WTC11 (cell line): ENCODE measurements around the gene ZBP1. TPM values are rescaled to one million over a fixed set of nuclear protein-coding genes. Genes with fewer than 3 reads are reported as not detected.

ENCODE experiments used
- ATAC-seq: fragments of 200-7000 bp; cut with Tn5 transposase; 2 replicates; pipeline ENCODE4 v1.10.0; 2021; ENCODE audit warnings: mild to moderate bottlenecking, moderate library complexity
- CTCF ChIA-PET: fragments of 300-600 bp; sonication (Branson Sonifier 250); formaldehyde crosslinking; loops from one replicate; lab custom pipeline; 2021; ENCODE audit warnings: antibody characterized with exemption; lab: Charles Lee
- POLR2A ChIA-PET: fragments of 350-600 bp; sonication (Branson Sonifier 250); formaldehyde crosslinking; loops from one replicate; lab custom pipeline; 2021; ENCODE audit warnings: antibody characterized with exemption; lab: Charles Lee
- DNase-seq: peaks from one replicate; pipeline ENCODE4 v3.0.0; 2021; ENCODE audit warnings: low spot score
- H3K27ac Mint-ChIP-seq: 2 replicates; pipeline ENCODE4 v1.8.0; 2021; ENCODE audit warnings: mixed read lengths
- H3K27me3 Mint-ChIP-seq: 2 replicates; pipeline ENCODE4 v1.8.0; 2021; ENCODE audit warnings: low read depth, mild to moderate bottlenecking, moderate library complexity, mixed read lengths
- H3K36me3 Mint-ChIP-seq: 2 replicates; pipeline ENCODE4 v1.8.0; 2021; ENCODE audit warnings: mixed read lengths
- H3K4me1 Mint-ChIP-seq: 2 replicates; pipeline ENCODE4 v1.8.0; 2022; ENCODE audit warnings: mixed read lengths
- H3K4me3 Mint-ChIP-seq: 2 replicates; pipeline ENCODE4 v1.8.0; 2021; ENCODE audit warnings: mild to moderate bottlenecking, moderate library complexity, mixed read lengths
- H3K9me3 Mint-ChIP-seq: 2 replicates; pipeline ENCODE4 v1.8.0; 2021; ENCODE audit warnings: mixed read lengths
- FOXJ3 ChIP-seq: sonication (generic); formaldehyde crosslinking; IDR thresholded peaks from 2 replicates; pipeline ENCODE4 v1.9.0; 2021; ENCODE audit warnings: missing genetic modification reagents, mild to moderate bottlenecking, borderline replicate concordance
- GRHL2 ChIP-seq: fragments of 250-450 bp; sonication (Bioruptor Pico); IDR thresholded peaks from 2 replicates; pipeline ENCODE4 v1.8.0; 2022; ENCODE audit warnings: mild to moderate bottlenecking, moderate library complexity; ENCODE audit not compliant: insufficient replicate concordance, severe bottlenecking
- IRF1 ChIP-seq: sonication (generic); formaldehyde crosslinking; IDR thresholded peaks from 2 replicates; pipeline ENCODE4 v1.8.0; 2023; ENCODE audit warnings: missing genetic modification reagents
- RELA ChIP-seq: sonication (generic); formaldehyde crosslinking; IDR thresholded peaks from 2 replicates; pipeline ENCODE4 v1.8.1; 2022; ENCODE audit warnings: missing genetic modification reagents, mild to moderate bottlenecking, borderline replicate concordance
- RORB ChIP-seq: fragments of 250-450 bp; sonication (Bioruptor Pico); IDR thresholded peaks from 2 replicates; pipeline ENCODE4 v1.9.0; 2021; ENCODE audit warnings: mild to moderate bottlenecking
- STAT6 ChIP-seq: sonication (generic); formaldehyde crosslinking; conservative IDR thresholded peaks from 2 replicates; pipeline ENCODE4 v1.8.1; 2023; ENCODE audit warnings: mild to moderate bottlenecking, low read depth, missing genetic modification reagents, moderate library complexity
- USF2 ChIP-seq: sonication (generic); formaldehyde crosslinking; IDR thresholded peaks from 2 replicates; pipeline ENCODE4 v1.8.1; 2023; ENCODE audit warnings: mild to moderate bottlenecking, missing genetic modification reagents, moderate library complexity
- ZNF263 ChIP-seq: sonication (generic); formaldehyde crosslinking; IDR thresholded peaks from 2 replicates; pipeline ENCODE4 v1.8.1; 2022; ENCODE audit warnings: low read depth, mild to moderate bottlenecking, moderate library complexity, missing genetic modification reagents
- ZNF281 ChIP-seq: sonication (generic); formaldehyde crosslinking; IDR thresholded peaks from 2 replicates; pipeline ENCODE4 v1.8.0; 2023; ENCODE audit warnings: mild to moderate bottlenecking, missing genetic modification reagents
- ZNF396 ChIP-seq: fragments of 250-450 bp; sonication (Bioruptor Pico); IDR thresholded peaks from 2 replicates; pipeline ENCODE4 v1.8.0; 2021; ENCODE audit warnings: mild to moderate bottlenecking, moderate library complexity, borderline replicate concordance
- ZNF512 ChIP-seq: sonication (generic); formaldehyde crosslinking; IDR thresholded peaks from 2 replicates; pipeline ENCODE4 v1.8.1; 2022; ENCODE audit warnings: missing genetic modification reagents, borderline replicate concordance
- total RNA-seq: library from RNA; stranded (reverse); gene quantifications from 3 replicates; pipeline ENCODE4 v1.2.3, GENCODE V29; 2021
- TF ChIP-seq, protein P1 (sequence below): sonication (generic); formaldehyde crosslinking; IDR thresholded peaks from 2 replicates; pipeline ENCODE4 v1.8.0; 2022; ENCODE audit warnings: mild to moderate bottlenecking, missing genetic modification reagents
- TF ChIP-seq, protein P2 (sequence below): fragments of 250-450 bp; sonication (Bioruptor Pico); IDR thresholded peaks from 2 replicates; pipeline ENCODE4 v1.8.0; 2021; ENCODE audit warnings: mild to moderate bottlenecking
- TF ChIP-seq, protein P3 (sequence below): sonication (generic); formaldehyde crosslinking; IDR thresholded peaks from 2 replicates; pipeline ENCODE4 v1.8.1; 2022; ENCODE audit warnings: low read depth, mild to moderate bottlenecking, moderate library complexity, missing genetic modification reagents, borderline replicate concordance

Gene ZBP1
- total RNA-seq, 1 experiment from 2014 or later: not detected

- ChIA-PET POLR2A (no interaction called here), CTCF (interaction anchor here (1.6 kb wide), 1 partner anchor 13 kb away, joined by 3 read pairs; no protein-coding TSS in a partner anchor)
- TF ChIP-seq USF2 (CRISPR knock-in tag) (peak; percentile 63), FOXJ3 (CRISPR knock-in tag) (no peak)
- H3K27ac Mint-ChIP-seq: peak overlapping the region; percentile 91
- H3K4me3 Mint-ChIP-seq: no peak overlapping the region
- no peak for DNase-seq
- peaks cover 49% of the 10 kb centered on the region for H3K4me1 Mint-ChIP-seq
- H3K27me3 Mint-ChIP-seq: no peaks in the 10 kb centered on the region
- ATAC-seq: no peak
- no peaks in the 10 kb centered on the region; the same call in 1 of the 2 replicates for H3K36me3 Mint-ChIP-seq
- no peaks in the 10 kb centered on the region for H3K9me3 Mint-ChIP-seq
Observed at GRCh38 chr20:57667924-57668782, 47.9 kb upstream of the ZBP1 start.

- Mint-ChIP-seq H3K27ac (peak overlapping the region; percentile 74; the same call in 1 of the 2 replicates), H3K4me3 (no peak overlapping the region), H3K27me3 (no peaks in the 10 kb centered on the region), H3K9me3 (no peaks in the 10 kb centered on the region), H3K4me1 (peaks cover 50% of the 10 kb centered on the region), H3K36me3 (no peaks in the 10 kb centered on the region; the same call in 1 of the 2 replicates)
- DNase-seq (no peak), ATAC-seq (no peak)
- ChIA-PET POLR2A (no interaction called here), CTCF (interaction anchor here (1.2 kb wide), 1 partner anchor 12 kb away, joined by 3 read pairs; no protein-coding TSS in a partner anchor)
- TF ChIP-seq GRHL2 (CRISPR knock-in tag) (no peak), FOXJ3 (CRISPR knock-in tag) (no peak), IRF1 (CRISPR knock-in tag) (no peak), ZNF512 (CRISPR knock-in tag) (no peak), ZNF281 (CRISPR knock-in tag) (no peak), ZNF396 (no peak), RELA (CRISPR knock-in tag) (no peak), RORB (CRISPR knock-in tag) (no peak), STAT6 (CRISPR knock-in tag) (no peak), ZNF263 (CRISPR knock-in tag) (no peak)
- TF ChIP-seq, protein P1, sequence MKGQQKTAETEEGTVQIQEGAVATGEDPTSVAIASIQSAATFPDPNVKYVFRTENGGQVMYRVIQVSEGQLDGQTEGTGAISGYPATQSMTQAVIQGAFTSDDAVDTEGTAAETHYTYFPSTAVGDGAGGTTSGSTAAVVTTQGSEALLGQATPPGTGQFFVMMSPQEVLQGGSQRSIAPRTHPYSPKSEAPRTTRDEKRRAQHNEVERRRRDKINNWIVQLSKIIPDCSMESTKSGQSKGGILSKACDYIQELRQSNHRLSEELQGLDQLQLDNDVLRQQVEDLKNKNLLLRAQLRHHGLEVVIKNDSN: no peak
- TF ChIP-seq, protein P2, sequence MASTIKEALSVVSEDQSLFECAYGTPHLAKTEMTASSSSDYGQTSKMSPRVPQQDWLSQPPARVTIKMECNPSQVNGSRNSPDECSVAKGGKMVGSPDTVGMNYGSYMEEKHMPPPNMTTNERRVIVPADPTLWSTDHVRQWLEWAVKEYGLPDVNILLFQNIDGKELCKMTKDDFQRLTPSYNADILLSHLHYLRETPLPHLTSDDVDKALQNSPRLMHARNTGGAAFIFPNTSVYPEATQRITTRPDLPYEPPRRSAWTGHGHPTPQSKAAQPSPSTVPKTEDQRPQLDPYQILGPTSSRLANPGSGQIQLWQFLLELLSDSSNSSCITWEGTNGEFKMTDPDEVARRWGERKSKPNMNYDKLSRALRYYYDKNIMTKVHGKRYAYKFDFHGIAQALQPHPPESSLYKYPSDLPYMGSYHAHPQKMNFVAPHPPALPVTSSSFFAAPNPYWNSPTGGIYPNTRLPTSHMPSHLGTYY (CRISPR knock-in tag): no peak
- TF ChIP-seq, protein P3, sequence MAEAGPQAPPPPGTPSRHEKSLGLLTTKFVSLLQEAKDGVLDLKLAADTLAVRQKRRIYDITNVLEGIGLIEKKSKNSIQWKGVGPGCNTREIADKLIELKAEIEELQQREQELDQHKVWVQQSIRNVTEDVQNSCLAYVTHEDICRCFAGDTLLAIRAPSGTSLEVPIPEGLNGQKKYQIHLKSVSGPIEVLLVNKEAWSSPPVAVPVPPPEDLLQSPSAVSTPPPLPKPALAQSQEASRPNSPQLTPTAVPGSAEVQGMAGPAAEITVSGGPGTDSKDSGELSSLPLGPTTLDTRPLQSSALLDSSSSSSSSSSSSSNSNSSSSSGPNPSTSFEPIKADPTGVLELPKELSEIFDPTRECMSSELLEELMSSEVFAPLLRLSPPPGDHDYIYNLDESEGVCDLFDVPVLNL (CRISPR knock-in tag): no peak
Observed at GRCh38 chr20:57667388-57667787, 47.2 kb upstream of the ZBP1 start.
